Stimulated activated CD8-positive, alpha-beta memory T cell treated with anti-CD3 and anti-CD28 coated beads, Interleukin-12 subunit alpha, Interleukin-12 subunit beta, amount 100 ng/mL, for 24 hours (primary cell): Measurements from ENCODE around the gene RPLP2.

Source experiments
- DNase-seq: peaks from one replicate; pipeline ENCODE4 v3.0.0-alpha.2; 2020; ENCODE audit errors: extremely low read depth

Gene RPLP2

GRCh38 chr11:836274-836673 lies 26.5 kb downstream of the RPLP2 start:
- DNase-seq, result no peak

- no peak for DNase-seq
Observed at GRCh38 chr11:836700-837099, 26.9 kb downstream of the RPLP2 start.

GRCh38 chr11:837189-837989 lies 27.6 kb downstream of the RPLP2 start:
- DNase-seq, result no peak

- no peak for DNase-seq
Observed at GRCh38 chr11:837990-838307, 28.2 kb downstream of the RPLP2 start.

- DNase-seq, result no peak
Observed at GRCh38 chr11:838441-839279, 28.9 kb downstream of the RPLP2 start.

DNA sequence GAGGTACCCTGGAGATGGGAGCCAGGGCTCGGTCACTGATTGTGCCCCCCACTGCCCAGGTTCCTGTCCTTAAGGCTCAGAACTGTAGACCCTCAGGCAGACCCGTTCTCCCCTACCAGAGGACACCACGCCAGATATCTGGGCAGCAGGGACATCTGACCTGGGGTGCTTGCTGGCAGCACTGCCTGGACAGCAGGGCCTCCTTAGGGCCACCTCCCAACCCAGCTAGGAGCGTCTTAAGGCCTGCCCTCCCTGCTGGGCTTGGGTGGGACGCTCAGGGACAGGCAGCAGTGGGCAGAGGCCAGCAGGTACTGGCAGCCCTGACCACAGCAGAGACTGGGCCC lies 29.5 kb downstream of the RPLP2 start:
- no peak for DNase-seq

DNA sequence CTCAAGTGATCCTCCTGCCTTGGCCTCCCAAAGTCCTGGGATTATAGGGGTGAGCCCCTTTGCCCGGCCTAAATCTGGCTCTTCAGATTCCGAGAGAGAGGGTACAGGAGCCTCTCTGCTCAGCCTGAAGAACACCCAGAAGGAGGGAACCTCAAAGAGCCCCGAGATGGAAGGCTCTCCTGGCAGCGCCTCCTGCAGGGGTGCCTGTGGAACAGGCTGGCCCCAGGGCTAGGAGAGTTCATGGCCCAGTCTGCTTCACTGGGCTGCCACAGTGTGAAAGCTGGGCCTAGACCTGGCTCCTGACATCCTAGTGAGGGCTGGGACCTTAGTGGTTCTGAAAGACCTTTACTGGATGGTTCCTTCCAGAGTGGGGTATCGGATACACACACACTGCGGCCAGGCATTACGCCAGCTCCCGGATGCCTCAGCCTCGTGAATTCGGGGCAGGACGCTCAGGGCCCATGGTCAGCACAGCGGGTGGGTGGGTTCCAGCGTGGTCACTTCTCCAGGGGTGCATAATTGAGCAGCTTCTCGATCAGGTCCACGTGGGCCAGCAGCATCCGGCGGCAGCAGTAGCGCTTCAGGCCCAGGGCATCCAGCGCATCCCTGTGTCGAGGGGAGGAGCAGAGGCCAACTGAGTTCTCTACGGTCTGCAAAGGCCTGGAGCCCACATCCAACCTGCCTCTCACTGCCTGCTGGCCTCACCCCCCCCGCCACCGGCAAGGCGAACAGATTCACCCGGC lies 30.3 kb downstream of the RPLP2 start:
- DNase-seq, result no peak

GRCh38 chr11:841981-842369 lies 32.2 kb downstream of the RPLP2 start:
- no peak for DNase-seq

- DNase-seq, result peak; percentile 71
Observed at GRCh38 chr11:842370-843002, 32.7 kb downstream of the RPLP2 start, which contains the start of the genes POLR2L and TSPAN4. Gene POLR2L, minus strand, starts transcription at chr11:842529. Its CDS starts 21 bp downstream, at chr11:842508. Gene TSPAN4, plus strand, starts transcription at chr11:842852. Its CDS starts 7,453 bp downstream, at chr11:850305.

- no peak for DNase-seq
Observed at GRCh38 chr11:843086-843734, 33.4 kb downstream of the RPLP2 start.

DNA sequence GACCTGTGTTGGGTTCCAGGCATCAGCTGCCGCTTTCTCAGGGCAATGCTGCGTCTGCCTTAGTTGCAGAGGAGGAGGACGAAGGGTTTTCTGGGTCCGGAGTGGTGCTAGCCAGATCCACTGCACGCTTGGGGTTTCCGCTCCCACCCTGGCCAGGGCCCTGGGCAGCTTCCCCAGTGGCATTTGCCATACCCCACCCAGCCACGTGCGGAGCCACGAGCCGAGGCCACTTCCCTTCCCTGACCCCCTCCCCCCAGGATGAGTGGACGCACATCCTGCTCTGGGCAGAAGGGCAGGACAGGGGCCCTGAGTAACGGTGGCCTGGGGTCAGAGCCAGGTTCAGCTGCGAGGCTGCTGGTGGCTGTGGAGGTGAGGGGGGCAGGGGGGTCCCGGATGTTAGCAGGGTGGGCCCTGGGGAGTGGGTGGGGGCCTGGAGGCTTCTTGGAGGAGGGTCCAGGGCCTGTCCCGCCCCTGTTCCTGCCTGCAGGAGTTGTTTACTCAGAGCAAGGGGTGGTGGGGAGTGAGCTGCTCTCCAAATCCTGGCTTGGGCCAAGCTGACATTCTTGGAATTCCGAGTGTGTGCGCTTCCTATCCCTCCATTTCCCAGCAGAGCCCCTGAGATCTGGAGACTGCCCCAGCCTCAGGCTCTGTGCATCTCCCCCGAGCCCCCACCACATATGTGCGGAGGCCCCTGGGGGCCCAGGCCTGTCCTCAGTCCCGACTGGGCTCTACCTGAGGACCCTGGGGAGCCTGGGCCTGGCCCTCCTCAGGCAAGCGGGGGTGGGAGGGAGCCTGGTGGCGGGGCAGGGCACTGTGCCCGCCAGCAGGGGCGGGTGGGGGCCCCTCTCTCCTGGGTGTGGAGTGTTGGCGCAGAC lies 34.3 kb downstream of the RPLP2 start:
- no peak for DNase-seq

GRCh38 chr11:844693-845644 lies 35.2 kb downstream of the RPLP2 start:
- no peak for DNase-seq

DNA sequence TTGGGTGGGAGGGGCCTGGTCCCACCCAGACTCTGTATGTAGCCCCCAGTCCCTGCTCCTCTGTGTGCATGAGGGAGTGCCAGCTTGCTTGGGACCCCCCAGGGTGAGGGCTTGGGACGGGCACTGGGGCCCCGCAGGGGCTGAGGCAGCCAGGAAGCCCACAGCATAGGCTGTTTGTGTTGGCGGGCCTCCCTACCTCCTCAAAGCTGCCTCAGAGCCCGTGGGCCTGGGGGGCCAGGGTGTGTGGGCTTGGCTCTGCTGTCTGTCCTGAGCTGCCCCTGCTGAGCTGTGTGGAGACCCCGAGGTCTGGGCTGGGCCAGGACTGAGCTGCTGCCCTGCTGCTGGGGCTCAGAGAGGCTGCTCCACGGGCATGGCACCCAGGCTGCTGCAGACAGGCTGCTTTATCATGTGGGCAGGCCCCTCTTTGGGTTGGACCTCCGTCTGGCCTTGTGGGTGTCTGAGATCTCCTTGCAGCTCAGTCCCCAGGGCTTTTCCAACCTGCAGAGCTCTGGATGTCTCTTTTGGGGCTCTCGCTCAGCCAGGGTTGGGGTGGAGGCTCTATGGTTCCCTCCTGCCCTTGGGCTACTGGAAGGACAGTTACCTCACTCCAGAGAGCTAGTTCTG lies 36.2 kb downstream of the RPLP2 start:
- DNase-seq, result no peak

- no peak for DNase-seq
Observed at GRCh38 chr11:846496-847098, 36.8 kb downstream of the RPLP2 start.

DNA sequence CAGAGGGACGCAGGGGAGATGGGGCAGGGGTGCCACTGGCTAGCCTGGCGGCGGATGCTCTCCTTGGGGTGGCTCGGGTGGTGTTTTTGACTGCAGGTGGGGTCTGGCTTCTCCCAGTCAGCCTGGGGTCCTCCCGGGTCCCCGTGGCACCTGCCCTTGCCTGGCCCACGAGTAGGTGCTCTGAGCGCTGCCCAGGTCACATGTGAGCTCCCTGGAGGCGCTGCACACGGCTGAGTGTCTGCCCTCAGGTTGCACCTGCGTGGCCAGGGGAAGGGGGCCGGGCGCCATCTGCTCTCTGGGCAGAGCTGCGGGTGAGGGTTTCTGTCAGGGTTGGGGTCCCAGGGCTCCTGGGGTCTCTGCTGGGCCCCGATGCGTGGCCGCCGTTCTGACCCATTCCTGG lies 38.1 kb downstream of the RPLP2 start:
- DNase-seq, result no peak

DNA sequence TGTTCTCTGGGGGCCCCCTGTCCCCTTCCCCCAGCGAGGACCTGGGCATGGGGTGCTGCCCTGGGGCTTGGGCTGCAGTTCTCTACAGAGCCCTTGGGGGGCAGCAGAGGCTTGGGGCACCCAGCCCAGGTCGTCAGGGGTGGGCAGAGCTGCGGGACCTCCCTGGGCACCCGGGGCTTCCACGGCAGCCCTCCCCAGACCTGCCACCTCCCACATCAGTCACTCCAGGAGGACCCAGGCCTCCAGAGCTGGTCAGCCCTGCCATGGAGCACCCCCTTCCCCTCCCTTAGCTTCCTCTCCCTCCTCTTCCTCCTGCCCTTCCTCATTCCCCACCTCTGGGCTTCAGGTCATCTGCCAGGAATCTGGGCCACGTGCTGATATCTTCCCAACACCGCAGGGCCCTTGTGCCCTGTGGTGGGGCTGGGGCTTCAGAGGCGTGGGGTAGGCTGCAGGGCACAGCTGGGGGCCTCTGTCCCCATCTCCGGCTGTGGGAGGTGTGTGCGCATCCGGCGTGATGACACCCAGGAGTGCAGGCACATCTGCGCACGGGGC lies 38.7 kb downstream of the RPLP2 start:
- DNase-seq, result no peak

DNA sequence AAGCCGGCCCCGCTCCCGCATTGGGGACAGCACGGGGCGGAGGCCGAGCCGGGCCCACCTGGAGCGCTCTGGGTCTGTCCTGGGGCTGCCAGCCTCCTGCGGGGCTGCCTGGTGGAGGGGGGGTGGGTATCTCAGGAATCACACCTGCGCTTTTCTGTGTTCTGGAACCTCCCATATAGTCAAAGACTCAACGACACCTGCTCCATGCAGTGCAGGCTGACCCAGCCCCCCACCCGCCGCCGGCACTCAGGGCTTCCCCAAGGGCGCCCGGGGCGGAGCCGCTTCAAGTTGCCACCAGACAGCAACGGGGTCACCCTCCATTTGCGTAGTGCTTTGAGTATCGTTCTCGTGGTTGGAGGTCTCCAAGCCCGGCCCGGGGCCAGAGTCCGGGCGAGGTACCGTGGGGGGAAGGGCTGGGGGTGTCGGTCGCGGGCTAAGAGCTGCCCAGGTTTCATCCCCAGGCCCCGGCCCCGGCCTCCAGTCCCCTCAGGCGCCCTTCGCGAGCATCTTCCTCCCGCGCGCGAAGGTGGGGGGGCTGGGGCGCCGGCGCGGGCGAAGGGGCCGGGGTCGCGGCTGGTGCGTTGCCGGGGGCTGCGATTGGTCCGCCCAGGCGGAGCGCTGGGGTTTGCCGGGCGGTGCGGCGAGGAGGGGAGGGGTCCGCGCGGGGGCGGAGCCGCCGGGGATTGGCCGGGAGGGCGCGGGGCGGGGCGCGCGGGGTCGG lies 39.5 kb downstream of the RPLP2 start:
- no peak for DNase-seq
